ENCODE results near the gene CSTB.

CSTB gene

DNA sequence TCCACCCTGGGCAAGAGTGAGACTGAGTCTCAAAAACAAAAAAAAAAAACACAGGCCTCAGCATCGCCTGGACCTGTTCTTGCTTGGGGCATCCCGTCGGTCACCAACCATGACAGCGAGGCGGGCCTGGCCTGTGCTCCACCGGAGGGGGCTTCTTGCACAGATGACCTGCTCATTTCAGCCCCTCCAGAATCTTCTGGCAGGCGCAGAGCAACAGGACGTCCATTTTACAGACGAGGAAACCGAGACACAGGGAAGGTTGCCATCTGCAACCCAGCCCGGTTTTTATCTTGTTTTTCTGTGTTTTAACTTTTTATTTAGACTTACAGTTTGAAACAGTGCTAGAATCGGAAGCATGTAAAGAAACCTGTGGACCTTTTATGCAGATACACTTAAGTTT, 918 bp downstream of the CSTB start:
- peak overlapping the region; percentile 100 for H3K27ac ChIP-seq
- TF ChIP-seq CTCF (conservative IDR thresholded peaks at IDR 0.05): no peak

DNA sequence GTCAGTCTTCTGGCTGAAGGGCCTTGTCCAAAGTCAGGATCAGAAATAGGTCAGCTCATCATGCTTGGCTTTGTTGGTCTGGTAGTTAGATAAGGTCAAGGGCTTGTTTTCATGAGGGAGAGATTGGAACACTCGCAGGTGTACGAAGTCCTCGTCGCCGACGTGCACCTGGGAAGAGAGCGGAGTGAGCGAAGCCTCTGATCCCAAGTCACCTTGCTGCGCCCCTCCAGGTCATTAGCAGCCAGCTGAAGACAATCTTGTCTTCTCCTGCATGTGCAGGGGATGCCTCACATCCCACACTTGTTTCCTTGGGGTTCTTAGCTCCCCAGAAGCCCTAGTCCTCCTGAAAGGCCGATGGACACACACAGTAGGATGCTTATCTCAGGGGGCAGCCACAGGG, 1.9 kb downstream of the CSTB start:
- no peak overlapping the region; the same call in 1 of the 2 replicates for H3K27ac ChIP-seq

GRCh38 chr21:43772425-43772821, 3.7 kb downstream of the CSTB start:
- H3K27ac ChIP-seq: no peak overlapping the region
- no peak for TF ChIP-seq CTCF (conservative IDR thresholded peaks at IDR 0.05)

More for the DNA sequence above, 1.9 kb downstream of the CSTB start:
- TF ChIP-seq CTCF (conservative IDR thresholded peaks at IDR 0.05): no peak

- H3K27ac ChIP-seq: no peak overlapping the region
- TF ChIP-seq CTCF (conservative IDR thresholded peaks at IDR 0.05): no peak
Observed at GRCh38 chr21:43771698-43772424, 4.2 kb downstream of the CSTB start.

DNA sequence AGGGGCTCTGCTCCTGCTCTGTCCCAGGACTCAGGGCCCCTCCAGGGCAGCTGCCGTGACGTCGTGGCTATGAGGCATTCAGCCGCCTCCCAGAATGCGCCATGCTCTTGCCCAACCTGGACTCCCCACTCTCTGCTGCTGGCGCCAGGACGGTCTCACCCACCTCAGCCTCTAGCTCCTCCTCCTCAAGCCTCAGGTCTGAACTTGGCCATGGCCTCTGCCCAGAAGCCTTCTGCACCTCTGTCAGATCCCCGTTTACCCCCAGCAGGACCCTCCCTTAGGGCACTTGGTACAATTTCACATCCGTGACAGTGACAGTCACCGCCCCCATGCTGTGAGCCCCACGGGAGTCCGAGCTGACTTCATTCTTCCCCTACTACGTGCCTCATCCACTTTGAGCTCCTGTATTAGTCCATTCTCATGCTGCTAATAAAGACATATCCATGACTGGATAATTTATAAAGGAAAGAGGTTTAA, 4.9 kb downstream of the CSTB start:
- no peak overlapping the region for H3K27ac ChIP-seq
- no peak for TF ChIP-seq CTCF (conservative IDR thresholded peaks at IDR 0.05)

- no peak for TF ChIP-seq CTCF (conservative IDR thresholded peaks at IDR 0.05)
- no peak overlapping the region for H3K27ac ChIP-seq
Observed at GRCh38 chr21:43770066-43770655, 5.9 kb downstream of the CSTB start.

GRCh38 chr21:43769325-43769958, 6.7 kb downstream of the CSTB start:
- TF ChIP-seq CTCF (conservative IDR thresholded peaks at IDR 0.05): no peak
- H3K27ac ChIP-seq: no peak overlapping the region

All from VCaP (cell line).